Endothelial cell of umbilical vein (primary cell): ENCODE data around the gene NEK4. TPM values are rescaled to one million over a fixed set of nuclear protein-coding genes. Genes with fewer than 3 reads are reported as not detected.

ENCODE experiments used
- BruUV-seq: library from RNA; stranded (reverse); fragments of 400-500 nt; replicated peaks from 2 replicates; lab custom pipeline; 2021; lab: Mats Ljungman, UMichigan
- CTCF ChIA-PET: fragments of 300-600, 350-600 bp; sonication (Branson Sonifier 250); formaldehyde crosslinking; loops from one replicate; lab custom pipeline; 2021; ENCODE audit warnings: antibody characterized with exemption, inconsistent platforms; lab: Charles Lee
- POLR2A ChIA-PET: fragments of 300-600, 350-600 bp; sonication (Branson Sonifier 250); formaldehyde crosslinking; loops from one replicate; lab custom pipeline; 2021; ENCODE audit warnings: antibody characterized with exemption, inconsistent platforms; lab: Charles Lee
- DNase-seq: peaks from one replicate; pipeline ENCODE4 v3.0.0-alpha.2; 2011; ENCODE audit warnings: low read depth, low spot score
- FAIRE-seq: peaks from 2 replicates; lab custom pipeline; 2011; peaks lifted over from hg19 to GRCh38; lab: Jason Lieb, UNC
- H2AFZ ChIP-seq: 2 replicates; pipeline ENCODE4 v1.6.0; 2012; ENCODE audit warnings: low read depth, low read length, control low read depth, inconsistent platforms
- H3K27ac ChIP-seq: 2 replicates; pipeline ENCODE4 v1.5.1; 2011; ENCODE audit warnings: low read depth, mild to moderate bottlenecking, control low read depth, low read length, moderate library complexity; ENCODE audit not compliant: insufficient read depth
- H3K27me3 ChIP-seq, 2 experiments: 2 replicates each; pipeline versions ENCODE4 v1.6.0 to v1.6.1; 2011; ENCODE audit warnings: low read length in 2 of 2, mixed read lengths in 1 of 2; ENCODE audit not compliant: control insufficient read depth in 2 of 2, insufficient read depth in 2 of 2
- H3K36me3 ChIP-seq, 2 experiments: 2 replicates in 1 of 2; 3 replicates in 1 of 2; pipeline ENCODE4 v1.5.1; 2011; ENCODE audit warnings: low read length in 2 of 2, mild to moderate bottlenecking in 1 of 2, moderate library complexity in 1 of 2; ENCODE audit not compliant: control insufficient read depth in 2 of 2, insufficient read depth in 2 of 2; ENCODE audit errors: extremely low read depth in 1 of 2
- H3K4me1 ChIP-seq: 3 replicates; pipeline ENCODE4 v1.5.1; 2011; ENCODE audit warnings: mild to moderate bottlenecking, low read length; ENCODE audit not compliant: control insufficient read depth, insufficient read depth; ENCODE audit errors: extremely low read depth
- H3K4me2 ChIP-seq: 2 replicates; pipeline ENCODE4 v1.6.1; 2011; ENCODE audit warnings: low read length, control low read depth, mixed read lengths; ENCODE audit not compliant: insufficient read depth
- H3K4me3 ChIP-seq, 3 experiments: fragments of 200-600 bp in 1 of 3; sonication (generic), shearing (Covaris generic) in 1 of 3; replicated peaks in 1 of 3; 2 replicates each; pipeline ENCODE4 v1.5.1; 2011 to 2016; ENCODE audit warnings: control low read depth in 3 of 3, low read length in 3 of 3, mild to moderate bottlenecking in 2 of 3, inconsistent platforms in 1 of 3, low read depth in 1 of 3, moderate library complexity in 1 of 3; ENCODE audit not compliant: insufficient read depth in 1 of 3
- H3K79me2 ChIP-seq: 2 replicates; pipeline ENCODE4 v1.6.0; 2012; ENCODE audit warnings: low read length, inconsistent platforms; ENCODE audit not compliant: control insufficient read depth, insufficient read depth
- H3K9ac ChIP-seq: replicated peaks from 2 replicates; pipeline ENCODE3; 2011; ENCODE audit warnings: low read length, control low read depth; ENCODE audit not compliant: insufficient read depth; ENCODE audit errors: extremely low read depth
- H3K9me1 ChIP-seq: replicated peaks from 3 replicates; pipeline ENCODE4 v1.6.0; 2011; ENCODE audit warnings: mild to moderate bottlenecking, low read length; ENCODE audit not compliant: control insufficient read depth, insufficient read depth; ENCODE audit errors: extremely low read depth
- H3K9me3 ChIP-seq: replicated peaks from 2 replicates; pipeline ENCODE4 v1.5.1; 2012; ENCODE audit warnings: low read length, inconsistent platforms; ENCODE audit not compliant: control insufficient read depth, insufficient read depth
- H4K20me1 ChIP-seq: replicated peaks from 2 replicates; pipeline ENCODE3; 2011; ENCODE audit warnings: mild to moderate bottlenecking, low read length; ENCODE audit not compliant: control insufficient read depth, insufficient read depth; ENCODE audit errors: extremely low read depth
- CTCF ChIP-seq, 2 donors: IDR thresholded peaks; 1 replicate in 1 of 2; 2 replicates in 1 of 2; pipeline ENCODE4 v1.5.1; 2011; ENCODE audit warnings: low read length in 2 of 2, mild to moderate bottlenecking in 2 of 2, moderate library complexity in 2 of 2, control low read depth in 1 of 2, inconsistent platforms in 1 of 2, low read depth in 1 of 2; ENCODE audit not compliant: insufficient read depth in 1 of 2; ENCODE audit errors: extremely low read depth in 1 of 2
- EZH2 ChIP-seq: IDR thresholded peaks from 2 replicates; pipeline ENCODE4 v1.6.1; 2012; ENCODE audit warnings: borderline replicate concordance, low read depth, mild to moderate bottlenecking, moderate library complexity, low read length, inconsistent platforms; ENCODE audit not compliant: severe bottlenecking
- FOS ChIP-seq: IDR thresholded peaks from 2 replicates; pipeline ENCODE4 v1.6.1; 2011; ENCODE audit warnings: mild to moderate bottlenecking, low read length, moderate library complexity, borderline replicate concordance; ENCODE audit not compliant: insufficient read depth
- GATA2 ChIP-seq: IDR thresholded peaks from 2 replicates; pipeline ENCODE4 v1.7.0; 2011; ENCODE audit warnings: low read depth, mild to moderate bottlenecking, moderate library complexity, mixed read lengths, low read length; ENCODE audit not compliant: insufficient read length, insufficient read depth
- JUN ChIP-seq: IDR thresholded peaks from 2 replicates; pipeline ENCODE4 v1.6.1; 2011; ENCODE audit warnings: borderline replicate concordance, low read depth; ENCODE audit not compliant: insufficient read length, insufficient read depth
- MAX ChIP-seq: IDR thresholded peaks from 2 replicates; pipeline ENCODE4 v1.6.1; 2011; ENCODE audit not compliant: insufficient read depth, insufficient read length
- MYC ChIP-seq: IDR thresholded peaks from one replicate; pipeline ENCODE4 v1.6.1; 2011; ENCODE audit warnings: mild to moderate bottlenecking, low read depth, low read length
- POLR2A ChIP-seq: IDR thresholded peaks from 2 replicates; pipeline ENCODE4 v1.6.1; 2012; ENCODE audit warnings: low read depth, mild to moderate bottlenecking, control low read depth, low read length
- POLR2AphosphoS5 ChIP-seq: IDR thresholded peaks from 2 replicates; pipeline ENCODE4 v1.6.1; 2012; ENCODE audit warnings: low read depth, mild to moderate bottlenecking, control low read depth, low read length, moderate library complexity; ENCODE audit not compliant: insufficient read depth
- dilution Hi-C: fragments of 300-500 bp; cut with MboI; formaldehyde crosslinking; loops from one replicate; pipeline ENCODE4 v1.15.0; 2019; ENCODE audit warnings: low sequenced_read_pairs; ENCODE audit not compliant: extremely low pct_ligation_motif_present
- intact Hi-C: fragments of 100-400 bp; cut with micrococcal nuclease; formaldehyde crosslinking; loops from one replicate; pipeline ENCODE4 v1.10.0; 2022
- polyA plus RNA-seq, 4 experiments: library from polyadenylated mRNA; depleted of rRNA in 3 of 4; stranded (reverse) in 3 of 4; unstranded in 1 of 4; fragments of >200 nt; gene quantifications; 2 replicates each; pipeline versions ENCODE4 v1.2.1 to v1.2.3, GENCODE V29; 2011 to 2012; ENCODE audit warnings: missing spikeins in 1 of 4
- total RNA-seq: library from RNA; stranded (reverse); gene quantifications from 2 replicates; pipeline ENCODE4 v1.2.3, GENCODE V29; 2021

Gene NEK4
- total and polyA plus RNA-seq, 2 donors (not counting 3 experiments of a cell fraction or from before 2014, with no cell fraction given): 4.4 to 20.8 TPM

- peaks cover 13 to 17% of the 10 kb centered on the region in 2 experiments for H3K36me3 ChIP-seq
- no TSS peak for BruUV-seq
- no peak overlapping the region for H3K9ac ChIP-seq
- peaks cover 63% of the 10 kb centered on the region for H3K79me2 ChIP-seq
- H3K4me1 ChIP-seq: peaks cover 7% of the 10 kb centered on the region
- DNase-seq (no peak), FAIRE-seq (no peak)
- no peaks in the 10 kb centered on the region for H3K9me3 ChIP-seq
- H4K20me1 ChIP-seq: peaks cover 2% of the 10 kb centered on the region
- H3K27me3 ChIP-seq: no peaks in the 10 kb centered on the region
- ChIA-PET CTCF (interaction anchor here (1.0 to 1.4 kb wide), 3 partner anchors 28 to 269 kb away, joined by 3 read pairs; no protein-coding TSS in a partner anchor), POLR2A (no interaction called here)
- TF ChIP-seq POLR2A (no peak), FOS (no peak), MAX (no peak), JUN (no peak), MYC (no peak)
- no peak overlapping the region for H3K27ac ChIP-seq
- no peaks in the 10 kb centered on the region for H3K9me1 ChIP-seq
- intact Hi-C loops (loop anchor here (5.0 to 10.0 kb wide), 2 partner anchors 207 to 254 kb away; no protein-coding TSS in a partner anchor), dilution Hi-C loops (no loop called here)
- no peak overlapping the region for H3K4me2 ChIP-seq
- no peak overlapping the region for H2AFZ ChIP-seq
- H3K4me3 ChIP-seq: no peak overlapping the region
Observed at GRCh38 chr3:52681596-52681995, 89.1 kb downstream of the NEK4 start.

GRCh38 chr3:52679811-52680210, 90.9 kb downstream of the NEK4 start:
- H2AFZ ChIP-seq: no peak overlapping the region
- no peak overlapping the region for H3K9ac ChIP-seq
- peaks cover 60% of the 10 kb centered on the region for H3K79me2 ChIP-seq
- H3K9me3 ChIP-seq: no peaks in the 10 kb centered on the region
- CTCF ChIA-PET: interaction anchor here (0.8 kb wide), 1 partner anchor 13 kb away, joined by 3 read pairs; no protein-coding TSS in a partner anchor
- peaks cover 17 to 23% of the 10 kb centered on the region in 2 experiments for H3K36me3 ChIP-seq
- H3K9me1 ChIP-seq: no peaks in the 10 kb centered on the region
- dilution Hi-C loops: no loop called here
- no TSS peak for BruUV-seq
- peaks cover 2% of the 10 kb centered on the region for H4K20me1 ChIP-seq
- no peaks in the 10 kb centered on the region for H3K27me3 ChIP-seq
- no peak for TF ChIP-seq MAX
- TF ChIP-seq GATA2: no peak
- TF ChIP-seq CTCF (IDR thresholded peaks at IDR 0.05; ENCODE audit: extremely low read depth in 1 of 2, insufficient read depth in 1 of 2, low read depth in 1 of 2, low read length in 2 of 2): no peak
- no peak for TF ChIP-seq EZH2
- TF ChIP-seq POLR2AphosphoS5: no peak
- TF ChIP-seq POLR2A: no peak
- no peak for TF ChIP-seq MYC
- no peak for TF ChIP-seq JUN
- intact Hi-C loops: loop anchor here (5.0 to 10.0 kb wide), 2 partner anchors 205 to 253 kb away; no protein-coding TSS in a partner anchor
- DNase-seq (no peak), FAIRE-seq (no peak)
- no peak overlapping the region for H3K4me3 ChIP-seq
- H3K4me2 ChIP-seq: no peak overlapping the region
- POLR2A ChIA-PET: no interaction called here
- no peak overlapping the region for H3K27ac ChIP-seq
- H3K4me1 ChIP-seq: peaks cover 7% of the 10 kb centered on the region
